ENCODE data around the gene SMAD3.

DNA sequence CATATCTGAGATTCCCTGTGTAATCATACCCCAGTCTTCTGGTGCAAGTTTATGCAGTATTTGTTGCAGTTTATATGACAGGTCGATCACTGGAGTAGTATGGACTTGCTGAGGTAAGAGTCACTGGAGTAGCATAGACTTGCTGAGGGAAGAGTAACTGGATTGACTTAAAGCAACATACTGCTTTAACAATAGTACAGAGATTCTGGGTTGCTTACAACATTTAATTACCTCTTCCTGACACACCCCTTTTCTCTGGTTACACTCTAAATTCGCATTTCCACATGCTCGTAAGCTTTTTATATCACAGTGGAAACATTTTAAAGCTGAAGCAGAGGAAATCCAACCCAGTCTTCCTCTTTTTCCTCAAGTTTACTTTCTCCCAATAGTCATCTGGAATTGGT lies 177.3 kb downstream of the SMAD3 start:
- TF ChIP-seq, protein P1, sequence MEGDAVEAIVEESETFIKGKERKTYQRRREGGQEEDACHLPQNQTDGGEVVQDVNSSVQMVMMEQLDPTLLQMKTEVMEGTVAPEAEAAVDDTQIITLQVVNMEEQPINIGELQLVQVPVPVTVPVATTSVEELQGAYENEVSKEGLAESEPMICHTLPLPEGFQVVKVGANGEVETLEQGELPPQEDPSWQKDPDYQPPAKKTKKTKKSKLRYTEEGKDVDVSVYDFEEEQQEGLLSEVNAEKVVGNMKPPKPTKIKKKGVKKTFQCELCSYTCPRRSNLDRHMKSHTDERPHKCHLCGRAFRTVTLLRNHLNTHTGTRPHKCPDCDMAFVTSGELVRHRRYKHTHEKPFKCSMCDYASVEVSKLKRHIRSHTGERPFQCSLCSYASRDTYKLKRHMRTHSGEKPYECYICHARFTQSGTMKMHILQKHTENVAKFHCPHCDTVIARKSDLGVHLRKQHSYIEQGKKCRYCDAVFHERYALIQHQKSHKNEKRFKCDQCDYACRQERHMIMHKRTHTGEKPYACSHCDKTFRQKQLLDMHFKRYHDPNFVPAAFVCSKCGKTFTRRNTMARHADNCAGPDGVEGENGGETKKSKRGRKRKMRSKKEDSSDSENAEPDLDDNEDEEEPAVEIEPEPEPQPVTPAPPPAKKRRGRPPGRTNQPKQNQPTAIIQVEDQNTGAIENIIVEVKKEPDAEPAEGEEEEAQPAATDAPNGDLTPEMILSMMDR (conservative IDR thresholded peaks at IDR 0.05): no peak
- TF ChIP-seq EZH2 (IDR thresholded peaks at IDR 0.05; ENCODE audit: low read depth): no peak

Data from PC-9 (cell line).